PC-9 (cell line): ENCODE data around the gene EDRF1.

ENCODE experiments used
- EZH2 ChIP-seq: fragments of 200-600 bp; sonication (generic); IDR thresholded peaks from 2 replicates; pipeline ENCODE4 v1.8.0; 2017; ENCODE audit warnings: antibody characterized with exemption, low read depth
- TF ChIP-seq, protein P1 (sequence below): fragments of 200-600 bp; sonication (generic); conservative IDR thresholded peaks from 2 replicates; pipeline ENCODE4 v1.6.1; 2017; ENCODE audit warnings: mixed run types, antibody characterized with exemption, mild to moderate bottlenecking, moderate library complexity

DNA sequence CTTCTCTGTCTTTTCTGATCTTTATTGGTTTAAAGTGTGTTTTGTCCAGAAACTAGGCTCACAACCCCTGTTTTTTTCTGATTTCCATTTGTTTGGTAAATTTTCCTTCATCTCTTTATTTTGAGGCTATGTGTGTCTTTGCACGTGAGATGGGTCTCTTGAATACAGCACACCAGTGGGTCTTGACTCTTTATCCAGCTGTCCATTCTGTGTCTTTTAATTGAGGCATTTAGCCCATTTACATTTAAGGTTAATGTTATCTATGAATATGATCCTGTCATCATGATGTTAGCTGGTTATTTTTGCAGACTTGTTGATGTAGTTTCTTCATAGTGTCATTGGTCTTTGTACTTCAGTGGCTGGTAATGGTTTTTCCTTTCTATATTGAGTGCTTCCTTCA is 46.6 kb upstream of the EDRF1 start:
- TF ChIP-seq, protein P1, sequence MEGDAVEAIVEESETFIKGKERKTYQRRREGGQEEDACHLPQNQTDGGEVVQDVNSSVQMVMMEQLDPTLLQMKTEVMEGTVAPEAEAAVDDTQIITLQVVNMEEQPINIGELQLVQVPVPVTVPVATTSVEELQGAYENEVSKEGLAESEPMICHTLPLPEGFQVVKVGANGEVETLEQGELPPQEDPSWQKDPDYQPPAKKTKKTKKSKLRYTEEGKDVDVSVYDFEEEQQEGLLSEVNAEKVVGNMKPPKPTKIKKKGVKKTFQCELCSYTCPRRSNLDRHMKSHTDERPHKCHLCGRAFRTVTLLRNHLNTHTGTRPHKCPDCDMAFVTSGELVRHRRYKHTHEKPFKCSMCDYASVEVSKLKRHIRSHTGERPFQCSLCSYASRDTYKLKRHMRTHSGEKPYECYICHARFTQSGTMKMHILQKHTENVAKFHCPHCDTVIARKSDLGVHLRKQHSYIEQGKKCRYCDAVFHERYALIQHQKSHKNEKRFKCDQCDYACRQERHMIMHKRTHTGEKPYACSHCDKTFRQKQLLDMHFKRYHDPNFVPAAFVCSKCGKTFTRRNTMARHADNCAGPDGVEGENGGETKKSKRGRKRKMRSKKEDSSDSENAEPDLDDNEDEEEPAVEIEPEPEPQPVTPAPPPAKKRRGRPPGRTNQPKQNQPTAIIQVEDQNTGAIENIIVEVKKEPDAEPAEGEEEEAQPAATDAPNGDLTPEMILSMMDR = no peak
- TF ChIP-seq EZH2 = no peak
